H9 (cell line): Measurements from ENCODE around the gene CASP8. TPM values are rescaled to one million over a fixed set of nuclear protein-coding genes. Genes with fewer than 3 reads are reported as not detected.

Experiments
- DNase-seq: peaks from one replicate; pipeline ENCODE4 v3.0.0-alpha.2; 2017
- H2AFZ ChIP-seq: one replicate; pipeline ENCODE4 v1.6.1; 2013; ENCODE audit warnings: mild to moderate bottlenecking, low read length, control low read depth, moderate library complexity
- H2AK5ac ChIP-seq: 2 replicates; pipeline ENCODE4 v1.6.1; 2013; ENCODE audit warnings: low read length, control low read depth, mixed read lengths; ENCODE audit not compliant: insufficient read length
- H2BK120ac ChIP-seq: one replicate; pipeline ENCODE4 v1.6.1; 2013; ENCODE audit warnings: low read depth, mild to moderate bottlenecking, low read length, control low read depth, inconsistent platforms; ENCODE audit not compliant: poor library complexity, severe bottlenecking
- H2BK12ac ChIP-seq: 2 replicates; pipeline ENCODE4 v1.6.1; 2013; ENCODE audit warnings: low read length, control low read depth, mixed read lengths, low read depth; ENCODE audit not compliant: insufficient read length
- H2BK15ac ChIP-seq: 2 replicates; pipeline ENCODE4 v1.6.1; 2013; ENCODE audit warnings: low read depth, low read length, control low read depth
- H2BK20ac ChIP-seq: one replicate; pipeline ENCODE4 v1.6.1; 2013; ENCODE audit warnings: low read depth, mild to moderate bottlenecking, low read length, control low read depth, inconsistent platforms; ENCODE audit not compliant: poor library complexity, severe bottlenecking
- H2BK5ac ChIP-seq: 2 replicates; pipeline ENCODE4 v1.6.1; 2013; ENCODE audit warnings: low read length, control low read depth, mixed read lengths; ENCODE audit not compliant: insufficient read length
- H3K14ac ChIP-seq: 2 replicates; pipeline ENCODE4 v1.6.1; 2013; ENCODE audit warnings: low read length, control low read depth; ENCODE audit not compliant: insufficient read depth
- H3K18ac ChIP-seq: 2 replicates; pipeline ENCODE4 v1.6.1; 2013; ENCODE audit warnings: low read depth, mild to moderate bottlenecking, mixed read lengths, low read length, control low read depth; ENCODE audit not compliant: insufficient read length
- H3K23ac ChIP-seq: 2 replicates; pipeline ENCODE4 v1.6.1; 2013; ENCODE audit warnings: low read length, control low read depth, mixed read lengths, low read depth; ENCODE audit not compliant: insufficient read length
- H3K23me2 ChIP-seq: 2 replicates; pipeline ENCODE4 v1.6.1; 2013; ENCODE audit warnings: low read depth, mild to moderate bottlenecking, mixed read lengths, low read length, control low read depth; ENCODE audit not compliant: insufficient read length, poor library complexity, severe bottlenecking
- H3K27ac ChIP-seq: 2 replicates; pipeline ENCODE4 v1.5.1; 2013; ENCODE audit warnings: low read length, control low read depth, mixed read lengths, low read depth; ENCODE audit not compliant: insufficient read length
- H3K27me3 ChIP-seq: 2 replicates; pipeline ENCODE4 v1.6.1; 2013; ENCODE audit warnings: low read length, control low read depth, inconsistent platforms; ENCODE audit not compliant: insufficient read depth
- H3K4ac ChIP-seq: 2 replicates; pipeline ENCODE4 v1.6.1; 2013; ENCODE audit warnings: low read depth, mild to moderate bottlenecking, control low read depth, inconsistent platforms, low read length, moderate library complexity
- H3K4me1 ChIP-seq: 2 replicates; pipeline ENCODE4 v1.6.1; 2013; ENCODE audit warnings: low read length, control low read depth, inconsistent platforms; ENCODE audit not compliant: insufficient read depth
- H3K4me2 ChIP-seq: 2 replicates; pipeline ENCODE4 v1.6.1; 2013; ENCODE audit warnings: low read length, control low read depth, mixed read lengths; ENCODE audit not compliant: insufficient read length, insufficient read depth
- H3K56ac ChIP-seq: 2 replicates; pipeline ENCODE4 v1.6.1; 2013; ENCODE audit warnings: low read depth, mild to moderate bottlenecking, mixed read lengths, low read length, control low read depth; ENCODE audit not compliant: insufficient read length
- H3K79me1 ChIP-seq: 2 replicates; pipeline ENCODE4 v1.6.1; 2013; ENCODE audit warnings: low read depth, mild to moderate bottlenecking, moderate library complexity, low read length, control low read depth, inconsistent platforms; ENCODE audit not compliant: insufficient read depth, poor library complexity, severe bottlenecking
- H3K79me2 ChIP-seq: 2 replicates; pipeline ENCODE4 v1.6.1; 2013; ENCODE audit warnings: low read length, control low read depth, inconsistent platforms; ENCODE audit not compliant: insufficient read depth
- H3K9ac ChIP-seq: 2 replicates; pipeline ENCODE4 v1.6.1; 2013; ENCODE audit warnings: low read length, control low read depth, mixed read lengths; ENCODE audit not compliant: insufficient read length; ENCODE audit errors: extremely low read depth
- H3K9me3 ChIP-seq: one replicate; pipeline ENCODE4 v1.6.1; 2013; ENCODE audit warnings: low read depth, low read length, inconsistent platforms; ENCODE audit not compliant: control insufficient read depth
- H3T11ph ChIP-seq: one replicate; pipeline ENCODE4 v1.6.1; 2013; ENCODE audit warnings: mild to moderate bottlenecking, low read length, control low read depth, inconsistent platforms
- H4K20me1 ChIP-seq: one replicate; pipeline ENCODE4 v1.6.1; 2013; ENCODE audit not compliant: control insufficient read depth, insufficient read length, insufficient read depth
- H4K5ac ChIP-seq: 2 replicates; pipeline ENCODE4 v1.6.1; 2013; ENCODE audit warnings: low read depth, mild to moderate bottlenecking, mixed read lengths, low read length, control low read depth; ENCODE audit not compliant: insufficient read length
- H4K8ac ChIP-seq: replicated peaks from 2 replicates; pipeline ENCODE4 v1.6.1; 2013; ENCODE audit warnings: low read length, control low read depth, mixed read lengths, low read depth; ENCODE audit not compliant: insufficient read length
- H4K91ac ChIP-seq: 2 replicates; pipeline ENCODE4 v1.6.1; 2013; ENCODE audit warnings: low read depth, mild to moderate bottlenecking, moderate library complexity, mixed read lengths, low read length, control low read depth; ENCODE audit not compliant: insufficient read length
- H3K27ac Mint-ChIP-seq, 3 experiments: 2 replicates in 2 of 3; 3 replicates in 1 of 3; pipeline ENCODE4 v1.8.0; 2020 to 2021; ENCODE audit warnings: mixed read lengths in 3 of 3, mild to moderate bottlenecking in 1 of 3, moderate library complexity in 1 of 3
- H3K27me3 Mint-ChIP-seq: 2 replicates; pipeline ENCODE4 v1.8.0; 2021; ENCODE audit warnings: low read depth, mild to moderate bottlenecking, moderate library complexity, mixed read lengths
- H3K36me3 Mint-ChIP-seq, 3 experiments: 2 replicates in 2 of 3; 3 replicates in 1 of 3; pipeline ENCODE4 v1.8.0; 2020 to 2021; ENCODE audit warnings: low read depth in 3 of 3, mixed read lengths in 3 of 3; ENCODE audit not compliant: insufficient read depth in 1 of 3
- H3K4me1 Mint-ChIP-seq, 2 experiments: 2 replicates each; pipeline ENCODE4 v1.8.0; 2020; ENCODE audit warnings: mixed read lengths in 2 of 2
- H3K4me3 Mint-ChIP-seq, 2 experiments: 2 replicates in 1 of 2; 3 replicates in 1 of 2; pipeline ENCODE4 v1.8.0; 2020 to 2021; ENCODE audit warnings: mild to moderate bottlenecking in 2 of 2, mixed read lengths in 2 of 2, moderate library complexity in 1 of 2
- H3K9me3 Mint-ChIP-seq, 2 experiments: 2 replicates in 1 of 2; 3 replicates in 1 of 2; pipeline ENCODE4 v1.8.0; 2020; ENCODE audit warnings: mild to moderate bottlenecking in 2 of 2, mixed read lengths in 2 of 2, moderate library complexity in 1 of 2
- WGBS: extraction: QIAGEN DNeasy Blood & Tissue Kit; methylation state at CpG from one replicate; pipeline ENCODE4 v1.1.7; 2013; ENCODE audit warnings: missing lambda C conversion rate, low lambda C conversion rate, mixed read lengths; ENCODE audit not compliant: insufficient read length; ENCODE audit errors: extremely low coverage; 5-methylcytosine and 5-hydroxymethylcytosine counted together
- total RNA-seq: library from RNA; stranded (reverse); gene quantifications from 2 replicates; pipeline ENCODE4 v1.2.1, GENCODE V29; 2021
- TF ChIP-seq, protein P1 (sequence below): fragments of 200-600 bp; sonication (generic); conservative IDR thresholded peaks from 3 replicates; pipeline ENCODE4 v1.8.0; 2021; ENCODE audit warnings: antibody characterized with exemption, mild to moderate bottlenecking

The CASP8 gene
- total RNA-seq, 1 experiment from 2014 or later = 10.0 TPM

DNA sequence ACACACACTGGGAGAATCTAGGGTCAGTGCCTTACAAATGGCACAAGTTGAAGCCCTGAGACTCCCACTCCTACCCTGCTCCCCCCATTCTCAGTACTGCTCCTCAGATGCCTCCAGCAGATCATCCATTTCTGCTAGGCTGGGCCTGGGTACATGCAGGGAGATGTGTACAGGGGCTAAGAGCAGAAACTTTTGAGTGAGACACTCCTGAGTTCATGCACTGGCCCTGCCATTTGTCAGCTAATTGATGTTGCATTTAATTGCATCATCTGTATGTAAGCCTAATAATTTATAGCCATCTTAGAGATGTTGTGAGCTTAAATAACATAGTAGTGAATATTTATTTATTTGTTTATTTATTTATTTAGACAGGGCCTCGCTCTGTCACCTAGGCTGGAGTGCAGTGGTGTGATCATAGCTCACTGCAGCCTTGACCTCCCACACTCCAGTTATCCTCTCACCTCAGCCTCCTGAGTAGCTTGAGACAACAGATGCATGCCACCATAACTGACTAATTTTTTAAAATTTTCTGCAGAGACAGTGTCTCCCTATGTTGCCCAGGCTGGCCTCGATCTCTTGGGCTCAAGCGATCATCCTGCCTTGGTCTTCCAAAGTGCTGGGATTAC lies 4.8 kb upstream of the CASP8 start:
- Histone ChIP-seq H2BK12ac (no peak overlapping the region), H2BK15ac (no peak overlapping the region), H2AK5ac (no peak overlapping the region), H3K18ac (no peak overlapping the region), H3K9me3 (no peaks in the 10 kb centered on the region), H3K4me1 (peaks cover 11% of the 10 kb centered on the region), H3K14ac (no peak overlapping the region), H4K91ac (no peak overlapping the region), H3K4ac (no peak overlapping the region), H3K56ac (no peak overlapping the region), H3K27me3 (no peaks in the 10 kb centered on the region), H3K23ac (no peak overlapping the region), H3K9ac (no peak overlapping the region), H4K8ac (no peak overlapping the region), H3K4me2 (no peak overlapping the region), H2BK20ac (no peak overlapping the region), H2BK5ac (no peak overlapping the region), H3K23me2 (no peaks in the 10 kb centered on the region), H3K79me2 (no peaks in the 10 kb centered on the region), H3K27ac (no peak overlapping the region), H4K5ac (no peak overlapping the region), H2BK120ac (no peak overlapping the region), H4K20me1 (no peaks in the 10 kb centered on the region), H3T11ph (no peak overlapping the region), H2AFZ (no peak overlapping the region), H3K79me1 (no peaks in the 10 kb centered on the region)
- no CpG with 5 or more reads among the region's 3 CpGs for WGBS
- TF ChIP-seq, protein P1, sequence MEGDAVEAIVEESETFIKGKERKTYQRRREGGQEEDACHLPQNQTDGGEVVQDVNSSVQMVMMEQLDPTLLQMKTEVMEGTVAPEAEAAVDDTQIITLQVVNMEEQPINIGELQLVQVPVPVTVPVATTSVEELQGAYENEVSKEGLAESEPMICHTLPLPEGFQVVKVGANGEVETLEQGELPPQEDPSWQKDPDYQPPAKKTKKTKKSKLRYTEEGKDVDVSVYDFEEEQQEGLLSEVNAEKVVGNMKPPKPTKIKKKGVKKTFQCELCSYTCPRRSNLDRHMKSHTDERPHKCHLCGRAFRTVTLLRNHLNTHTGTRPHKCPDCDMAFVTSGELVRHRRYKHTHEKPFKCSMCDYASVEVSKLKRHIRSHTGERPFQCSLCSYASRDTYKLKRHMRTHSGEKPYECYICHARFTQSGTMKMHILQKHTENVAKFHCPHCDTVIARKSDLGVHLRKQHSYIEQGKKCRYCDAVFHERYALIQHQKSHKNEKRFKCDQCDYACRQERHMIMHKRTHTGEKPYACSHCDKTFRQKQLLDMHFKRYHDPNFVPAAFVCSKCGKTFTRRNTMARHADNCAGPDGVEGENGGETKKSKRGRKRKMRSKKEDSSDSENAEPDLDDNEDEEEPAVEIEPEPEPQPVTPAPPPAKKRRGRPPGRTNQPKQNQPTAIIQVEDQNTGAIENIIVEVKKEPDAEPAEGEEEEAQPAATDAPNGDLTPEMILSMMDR = no peak
- H3K27ac Mint-ChIP-seq = no peak overlapping the region
- no peaks in the 10 kb centered on the region; a peak in 2 of 7 replicates for H3K36me3 Mint-ChIP-seq
- no peaks in the 10 kb centered on the region for H3K9me3 Mint-ChIP-seq
- DNase-seq = no peak
- no peak overlapping the region for H3K4me3 Mint-ChIP-seq
- H3K4me1 Mint-ChIP-seq = peaks cover 27 to 28% of the 10 kb centered on the region in 2 experiments
- no peaks in the 10 kb centered on the region; the same call in 1 of the 2 replicates for H3K27me3 Mint-ChIP-seq
